Transverse colon (tissue), 3 donors: ENCODE measurements around the gene SP110.

ENCODE experiments used
- CTCF ChIP-seq, 5 experiments: fragments of 200-600 bp in 3 of 5; fragments of 450-650 bp in 2 of 5; sonication (generic) in 3 of 5; IDR thresholded peaks; 1 replicate in 2 of 5; 2 replicates in 3 of 5; pipeline ENCODE4 v1.5.1; 2016 to 2017; ENCODE audit warnings: antibody characterized with exemption in 5 of 5, inconsistent platforms in 3 of 5, mild to moderate bottlenecking in 2 of 5, moderate library complexity in 1 of 5
- EP300 ChIP-seq: sonication (generic); formaldehyde crosslinking; IDR thresholded peaks from one replicate; pipeline ENCODE4 v1.6.1; 2017; ENCODE audit warnings: antibody characterized with exemption, low read depth
- POLR2A ChIP-seq: fragments of 450-650 bp; IDR thresholded peaks from one replicate; pipeline ENCODE4 v1.6.1; 2016; ENCODE audit warnings: antibody characterized with exemption, mild to moderate bottlenecking, moderate library complexity

GRCh38 chr2:230181195-230181594 lies 38.6 kb downstream of the SP110 start:
- TF ChIP-seq CTCF (IDR thresholded peaks at IDR 0.05), result no peak
- no peak for TF ChIP-seq POLR2A
- TF ChIP-seq EP300, result no peak
